ENCODE data around the gene LRMDA. TPM values are rescaled to one million over a fixed set of nuclear protein-coding genes. Genes with fewer than 3 reads are reported as not detected.

The LRMDA gene
- total RNA-seq, 1 experiment from 2014 or later = 4.8 TPM

- Histone ChIP-seq H4K20me1 (ENCODE audit: insufficient read depth) (no peaks in the 10 kb centered on the region), H3K79me2 (ENCODE audit: insufficient read depth, low read length) (no peaks in the 10 kb centered on the region), H3K27me3 (ENCODE audit: insufficient read depth, low read length) (peaks cover 37% of the 10 kb centered on the region), H3K9me3 (ENCODE audit: control insufficient read depth in 1 of 2, insufficient read depth in 1 of 2, low read depth in 1 of 2, low read length in 2 of 2) (no peaks in the 10 kb centered on the region), H3K4me1 (ENCODE audit: control insufficient read depth in 1 of 2, insufficient read depth in 2 of 2, low read length in 2 of 2) (no peaks in the 10 kb centered on the region), H3K27ac (ENCODE audit: low read depth, low read length) (no peak overlapping the region), H3K36me3 (ENCODE audit: control insufficient read depth in 1 of 2, insufficient read depth in 2 of 2, low read length in 2 of 2) (no peaks in the 10 kb centered on the region), H3K4me2 (ENCODE audit: low read length) (no peak overlapping the region), H3K4me3 (replicated peaks in 1 of 2; ENCODE audit: low read depth in 1 of 2, low read length in 2 of 2) (no peak overlapping the region), H2AFZ (ENCODE audit: low read depth, low read length, poor library complexity, severe bottlenecking) (no peak overlapping the region), H3K9me2 (ENCODE audit: insufficient read depth) (no peaks in the 10 kb centered on the region), H3K9ac (ENCODE audit: low read length) (no peak overlapping the region)
- CTCF ChIA-PET = no interaction called here
- no peak for DNase-seq (ENCODE audit: low read depth, low spot score)
- POLR2A ChIA-PET = no interaction called here
- no peak for TF ChIP-seq POLR2AphosphoS5 (IDR thresholded peaks at IDR 0.05; ENCODE audit: low read depth, low read length)
- TF ChIP-seq ELF1 (IDR thresholded peaks at IDR 0.05; ENCODE audit: borderline replicate concordance, low read depth) = no peak
- no peak for TF ChIP-seq SP1 (IDR thresholded peaks at IDR 0.05; ENCODE audit: low read depth)
- no peak for TF ChIP-seq ZBTB33 (IDR thresholded peaks at IDR 0.05; ENCODE audit: extremely low read depth, insufficient replicate concordance, low read length)
- no peak for TF ChIP-seq TCF7L2 (IDR thresholded peaks at IDR 0.05; ENCODE audit: borderline replicate concordance, extremely low read depth, insufficient read depth, insufficient read length)
- no peak for TF ChIP-seq MAX (IDR thresholded peaks at IDR 0.05)
- no peak for TF ChIP-seq ZFX (IDR thresholded peaks at IDR 0.05)
- BruUV-seq (replicated peaks) = no TSS peak
- intact Hi-C loops (cut with micrococcal nuclease) = no loop called here
- ATAC-seq = no peak
- RAD21 ChIA-PET (ENCODE audit: low non-redundant PET in 1 of 2, low total read pairs in 2 of 2, uncharacterized antibody in 2 of 2, unreplicated experiment in 2 of 2) = no interaction called here
Measured at GRCh38 chr10:75776738-75777504, 345.5 kb downstream of the LRMDA start.

Data from HCT116 (cell line).